GM23338 (cell line): Measurements from ENCODE around the gene JPH3. TPM values are rescaled to one million over a fixed set of nuclear protein-coding genes. Genes with fewer than 3 reads are reported as not detected.
A peak's percentile ranks its signal among the peaks of the same experiment; 100 is the strongest.

Experiments used
- ATAC-seq: fragments of 200-7000 bp; cut with Tn5 transposase; 3 replicates; pipeline ENCODE4 v1.9.1; 2020
- DNase-seq: peaks from one replicate; pipeline ENCODE4 v3.0.0-alpha.2; 2015; ENCODE audit warnings: low spot score
- H2AFZ ChIP-seq: fragments of 200-600 bp; sonication (generic); 2 replicates; pipeline ENCODE4 v1.8.0; 2016; ENCODE audit warnings: antibody characterized with exemption, mild to moderate bottlenecking, moderate library complexity
- H3F3A ChIP-seq: fragments of 200-600 bp; sonication (generic); replicated peaks from 2 replicates; pipeline ENCODE4 v1.8.0; 2017; ENCODE audit warnings: antibody characterized with exemption, mixed run types, low read depth
- H3K27ac ChIP-seq: fragments of 200-600 bp; sonication (generic); 2 replicates; pipeline ENCODE4 v1.6.1; 2016; ENCODE audit warnings: low read depth
- H3K27me3 ChIP-seq: fragments of 200-600 bp; sonication (generic); 2 replicates; pipeline ENCODE4 v1.8.0; 2016; ENCODE audit warnings: mild to moderate bottlenecking, mixed run types, moderate library complexity; ENCODE audit not compliant: insufficient read depth
- H3K36me3 ChIP-seq: fragments of 200-600 bp; sonication (generic); 2 replicates; pipeline ENCODE4 v1.8.0; 2016; ENCODE audit warnings: mild to moderate bottlenecking; ENCODE audit not compliant: insufficient read depth
- H3K4me1 ChIP-seq: fragments of 200-600 bp; sonication (generic); 2 replicates; pipeline ENCODE4 v1.8.0; 2016; ENCODE audit warnings: mild to moderate bottlenecking, moderate library complexity; ENCODE audit not compliant: insufficient read depth
- H3K4me2 ChIP-seq: fragments of 200-600 bp; sonication (generic); 2 replicates; pipeline ENCODE4 v1.7.1; 2017; ENCODE audit warnings: mixed run types
- H3K4me3 ChIP-seq: fragments of 200-600 bp; sonication (generic); 2 replicates; pipeline ENCODE4 v1.6.1; 2016; ENCODE audit warnings: mixed run types
- H3K79me2 ChIP-seq: fragments of 200-600 bp; sonication (generic); replicated peaks from 2 replicates; pipeline ENCODE4 v1.8.0; 2017; ENCODE audit warnings: mild to moderate bottlenecking; ENCODE audit not compliant: insufficient read depth
- H3K9me2 ChIP-seq: fragments of 200-600 bp; sonication (generic); 2 replicates; pipeline ENCODE4 v1.8.0; 2017; ENCODE audit not compliant: insufficient read depth
- H4K20me1 ChIP-seq: fragments of 200-600 bp; sonication (generic); replicated peaks from 2 replicates; pipeline ENCODE4 v1.8.0; 2017; ENCODE audit warnings: mild to moderate bottlenecking; ENCODE audit not compliant: insufficient read depth
- H3K27ac Mint-ChIP-seq: 2 replicates; pipeline ENCODE4 v1.8.0; 2020; ENCODE audit warnings: inconsistent platforms, mild to moderate bottlenecking, moderate library complexity, mixed read lengths
- H3K27me3 Mint-ChIP-seq: 3 replicates; pipeline ENCODE4 v1.8.0; 2022; ENCODE audit warnings: low read depth, mild to moderate bottlenecking, moderate library complexity, mixed read lengths, inconsistent platforms; ENCODE audit not compliant: insufficient read depth, poor library complexity
- H3K36me3 Mint-ChIP-seq: 3 replicates; pipeline ENCODE4 v1.8.0; 2021; ENCODE audit warnings: low read depth, mild to moderate bottlenecking, inconsistent platforms, moderate library complexity, mixed read lengths
- H3K4me1 Mint-ChIP-seq: 3 replicates; pipeline ENCODE4 v1.8.0; 2020; ENCODE audit warnings: mild to moderate bottlenecking, inconsistent platforms, mixed read lengths
- H3K4me3 Mint-ChIP-seq: 3 replicates; pipeline ENCODE4 v1.8.0; 2021; ENCODE audit warnings: moderate library complexity, mild to moderate bottlenecking, inconsistent platforms, mixed read lengths
- H3K9me3 Mint-ChIP-seq: 3 replicates; pipeline ENCODE4 v1.8.0; 2020; ENCODE audit warnings: moderate library complexity, mild to moderate bottlenecking, inconsistent platforms, mixed read lengths
- CREB1 ChIP-seq: fragments of 250-450 bp; sonication (Bioruptor Pico); IDR thresholded peaks from 2 replicates; pipeline ENCODE4 v1.5.0; 2020; ENCODE audit warnings: low read depth, mild to moderate bottlenecking, moderate library complexity
- CTCF ChIP-seq, 2 experiments: fragments of 200-600 bp in 1 of 2; sonication (generic) in 1 of 2; conservative IDR thresholded peaks; 2 replicates each; pipeline versions ENCODE4 v1.5.1 to v1.6.1; 2016 to 2017; ENCODE audit warnings: antibody characterized with exemption in 2 of 2, low read depth in 2 of 2, mild to moderate bottlenecking in 2 of 2, moderate library complexity in 1 of 2
- POLR2AphosphoS5 ChIP-seq: IDR thresholded peaks from 2 replicates; pipeline ENCODE4 v1.6.1; 2016; ENCODE audit warnings: antibody characterized with exemption, low read depth
- polyA plus RNA-seq: library from polyadenylated mRNA; unstranded; fragments of >200 nt; fragmentation: Nextera tagmentation; extraction: Ambion mirVana; gene quantifications from 2 replicates; pipeline ENCODE4 v1.2.1, GENCODE V29; 2016
- total RNA-seq: library from RNA; depleted of rRNA; stranded (reverse); fragments of >200 nt; shearing (Covaris generic); gene quantifications from 2 replicates; pipeline ENCODE4 v1.2.3, GENCODE V29; 2014
- TF ChIP-seq, protein P1 (sequence below): fragments of 250-450 bp; sonication (Bioruptor Pico); IDR thresholded peaks from 2 replicates; pipeline ENCODE4 v1.5.0; 2020; ENCODE audit warnings: mild to moderate bottlenecking, moderate library complexity

Gene JPH3
- total and polyA plus RNA-seq, 2 experiments from 2014 or later: 8.4 to 38.3 TPM

GRCh38 chr16:87662254-87663204, 60.2 kb downstream of the JPH3 start:
- no peak for TF ChIP-seq POLR2AphosphoS5
- TF ChIP-seq CTCF (conservative IDR thresholded peaks at IDR 0.05; ENCODE audit: low read depth in 2 of 2): peak; percentile 28 to 31; a peak in 1 of 4 replicates
- Mint-ChIP-seq H3K4me3 (no peak overlapping the region), H3K27me3 (peaks cover 9% of the 10 kb centered on the region), H3K36me3 (no peaks in the 10 kb centered on the region; the same call in 2 of the 3 replicates), H3K4me1 (peaks cover 25% of the 10 kb centered on the region), H3K9me3 (no peaks in the 10 kb centered on the region), H3K27ac (no peak overlapping the region)
- Histone ChIP-seq H2AFZ (no peak overlapping the region), H4K20me1 (peaks cover 20% of the 10 kb centered on the region; the same call in 1 of the 2 replicates), H3K27me3 (no peaks in the 10 kb centered on the region), H3K4me3 (no peak overlapping the region), H3F3A (peaks cover 7% of the 10 kb centered on the region; the same call in 1 of the 2 replicates), H3K4me1 (peaks cover 8% of the 10 kb centered on the region), H3K9me2 (no peaks in the 10 kb centered on the region), H3K79me2 (no peaks in the 10 kb centered on the region), H3K4me2 (no peak overlapping the region), H3K36me3 (no peaks in the 10 kb centered on the region), H3K27ac (0 out of 2 replicates have a peak overlapping the region, but pooled peaks have one; percentile 24)
- peak; percentile 55 for DNase-seq
- ATAC-seq: peak; percentile 42

- H3K36me3 Mint-ChIP-seq: no peaks in the 10 kb centered on the region
- H3F3A ChIP-seq: peaks cover 7% of the 10 kb centered on the region; the same call in 1 of the 2 replicates
- no peak overlapping the region for H3K4me2 ChIP-seq
- no peak overlapping the region for H3K4me3 ChIP-seq
- no peaks in the 10 kb centered on the region for H3K79me2 ChIP-seq
- no peak overlapping the region for H3K27ac Mint-ChIP-seq
- peaks cover 9% of the 10 kb centered on the region for H3K27me3 Mint-ChIP-seq
- H3K9me2 ChIP-seq: no peaks in the 10 kb centered on the region
- peaks cover 14% of the 10 kb centered on the region for H3K4me1 Mint-ChIP-seq
- H3K4me1 ChIP-seq: no peaks in the 10 kb centered on the region
- no peaks in the 10 kb centered on the region for H3K27me3 ChIP-seq
- no peak overlapping the region for H3K27ac ChIP-seq
- H3K36me3 ChIP-seq: no peaks in the 10 kb centered on the region
- DNase-seq (no peak), ATAC-seq (no peak)
- H3K4me3 Mint-ChIP-seq: no peak overlapping the region
- no peak overlapping the region for H2AFZ ChIP-seq
- H3K9me3 Mint-ChIP-seq: no peaks in the 10 kb centered on the region
- H4K20me1 ChIP-seq: peaks cover 20% of the 10 kb centered on the region; the same call in 1 of the 2 replicates
- TF ChIP-seq CREB1 (no peak), CTCF (conservative IDR thresholded peaks at IDR 0.05; ENCODE audit: low read depth in 2 of 2) (no peak)
- TF ChIP-seq, protein P1, sequence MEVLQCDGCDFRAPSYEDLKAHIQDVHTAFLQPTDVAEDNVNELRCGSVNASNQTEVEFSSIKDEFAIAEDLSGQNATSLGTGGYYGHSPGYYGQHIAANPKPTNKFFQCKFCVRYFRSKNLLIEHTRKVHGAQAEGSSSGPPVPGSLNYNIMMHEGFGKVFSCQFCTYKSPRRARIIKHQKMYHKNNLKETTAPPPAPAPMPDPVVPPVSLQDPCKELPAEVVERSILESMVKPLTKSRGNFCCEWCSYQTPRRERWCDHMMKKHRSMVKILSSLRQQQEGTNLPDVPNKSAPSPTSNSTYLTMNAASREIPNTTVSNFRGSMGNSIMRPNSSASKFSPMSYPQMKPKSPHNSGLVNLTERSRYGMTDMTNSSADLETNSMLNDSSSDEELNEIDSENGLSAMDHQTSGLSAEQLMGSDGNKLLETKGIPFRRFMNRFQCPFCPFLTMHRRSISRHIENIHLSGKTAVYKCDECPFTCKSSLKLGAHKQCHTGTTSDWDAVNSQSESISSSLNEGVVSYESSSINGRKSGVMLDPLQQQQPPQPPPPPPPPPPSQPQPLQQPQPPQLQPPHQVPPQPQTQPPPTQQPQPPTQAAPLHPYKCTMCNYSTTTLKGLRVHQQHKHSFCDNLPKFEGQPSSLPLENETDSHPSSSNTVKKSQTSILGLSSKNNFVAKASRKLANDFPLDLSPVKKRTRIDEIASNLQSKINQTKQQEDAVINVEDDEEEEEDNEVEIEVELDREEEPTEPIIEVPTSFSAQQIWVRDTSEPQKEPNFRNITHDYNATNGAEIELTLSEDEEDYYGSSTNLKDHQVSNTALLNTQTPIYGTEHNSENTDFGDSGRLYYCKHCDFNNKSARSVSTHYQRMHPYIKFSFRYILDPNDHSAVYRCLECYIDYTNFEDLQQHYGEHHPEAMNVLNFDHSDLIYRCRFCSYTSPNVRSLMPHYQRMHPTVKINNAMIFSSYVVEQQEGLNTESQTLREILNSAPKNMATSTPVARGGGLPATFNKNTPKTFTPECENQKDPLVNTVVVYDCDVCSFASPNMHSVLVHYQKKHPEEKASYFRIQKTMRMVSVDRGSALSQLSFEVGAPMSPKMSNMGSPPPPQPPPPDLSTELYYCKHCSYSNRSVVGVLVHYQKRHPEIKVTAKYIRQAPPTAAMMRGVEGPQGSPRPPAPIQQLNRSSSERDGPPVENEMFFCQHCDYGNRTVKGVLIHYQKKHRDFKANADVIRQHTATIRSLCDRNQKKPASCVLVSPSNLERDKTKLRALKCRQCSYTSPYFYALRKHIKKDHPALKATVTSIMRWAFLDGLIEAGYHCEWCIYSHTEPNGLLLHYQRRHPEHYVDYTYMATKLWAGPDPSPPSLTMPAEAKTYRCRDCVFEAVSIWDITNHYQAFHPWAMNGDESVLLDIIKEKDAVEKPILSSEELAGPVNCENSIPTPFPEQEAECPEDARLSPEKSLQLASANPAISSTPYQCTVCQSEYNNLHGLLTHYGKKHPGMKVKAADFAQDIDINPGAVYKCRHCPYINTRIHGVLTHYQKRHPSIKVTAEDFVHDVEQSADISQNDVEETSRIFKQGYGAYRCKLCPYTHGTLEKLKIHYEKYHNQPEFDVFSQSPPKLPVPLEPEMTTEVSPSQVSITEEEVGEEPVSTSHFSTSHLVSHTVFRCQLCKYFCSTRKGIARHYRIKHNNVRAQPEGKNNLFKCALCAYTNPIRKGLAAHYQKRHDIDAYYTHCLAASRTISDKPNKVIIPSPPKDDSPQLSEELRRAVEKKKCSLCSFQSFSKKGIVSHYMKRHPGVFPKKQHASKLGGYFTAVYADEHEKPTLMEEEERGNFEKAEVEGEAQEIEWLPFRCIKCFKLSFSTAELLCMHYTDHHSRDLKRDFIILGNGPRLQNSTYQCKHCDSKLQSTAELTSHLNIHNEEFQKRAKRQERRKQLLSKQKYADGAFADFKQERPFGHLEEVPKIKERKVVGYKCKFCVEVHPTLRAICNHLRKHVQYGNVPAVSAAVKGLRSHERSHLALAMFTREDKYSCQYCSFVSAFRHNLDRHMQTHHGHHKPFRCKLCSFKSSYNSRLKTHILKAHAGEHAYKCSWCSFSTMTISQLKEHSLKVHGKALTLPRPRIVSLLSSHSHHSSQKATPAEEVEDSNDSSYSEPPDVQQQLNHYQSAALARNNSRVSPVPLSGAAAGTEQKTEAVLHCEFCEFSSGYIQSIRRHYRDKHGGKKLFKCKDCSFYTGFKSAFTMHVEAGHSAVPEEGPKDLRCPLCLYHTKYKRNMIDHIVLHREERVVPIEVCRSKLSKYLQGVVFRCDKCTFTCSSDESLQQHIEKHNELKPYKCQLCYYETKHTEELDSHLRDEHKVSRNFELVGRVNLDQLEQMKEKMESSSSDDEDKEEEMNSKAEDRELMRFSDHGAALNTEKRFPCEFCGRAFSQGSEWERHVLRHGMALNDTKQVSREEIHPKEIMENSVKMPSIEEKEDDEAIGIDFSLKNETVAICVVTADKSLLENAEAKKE: no peak
Observed at GRCh38 chr16:87664792-87665191, 62.5 kb downstream of the JPH3 start.
